Activated CD8-positive, alpha-beta memory T cell treated with anti-CD3 and anti-CD28 coated beads for 1 hour (primary cell): ENCODE results near the gene IKZF3.
"Not testable (repeated sequence)": the region's sequence is repeated elsewhere in the genome, so short reads cannot be mapped to it uniquely, and the experiment has no call there.

Experiments used
- DNase-seq, 2 donors: peaks; one replicate each; pipeline ENCODE4 v3.0.0-alpha.2; 2020; ENCODE audit warnings: low read depth in 1 of 2; ENCODE audit errors: extremely low read depth in 1 of 2

IKZF3 gene

GRCh38 chr17:39861235-39861634, 2.9 kb downstream of the IKZF3 start:
- DNase-seq, result no peak

GRCh38 chr17:39855911-39856649, 8.0 kb downstream of the IKZF3 start:
- not testable (repeated sequence) for DNase-seq

- no peak for DNase-seq
Observed at GRCh38 chr17:39854909-39855308, 9.2 kb downstream of the IKZF3 start.

GRCh38 chr17:39852239-39852638, 11.9 kb downstream of the IKZF3 start:
- no peak for DNase-seq

- DNase-seq, result not testable (repeated sequence)
Observed at GRCh38 chr17:39850186-39850585, 13.9 kb downstream of the IKZF3 start.

GRCh38 chr17:39848600-39848999, 15.5 kb downstream of the IKZF3 start:
- DNase-seq, result no peak

- DNase-seq, result no peak
Observed at GRCh38 chr17:39846205-39846604, 17.9 kb downstream of the IKZF3 start.

- no peak for DNase-seq
Observed at GRCh38 chr17:39845052-39845846, 18.9 kb downstream of the IKZF3 start.

- DNase-seq, result no peak
Observed at GRCh38 chr17:39841134-39841683, 22.9 kb downstream of the IKZF3 start.

GRCh38 chr17:39838784-39839183, 25.3 kb downstream of the IKZF3 start:
- DNase-seq, result no peak

- DNase-seq, result no peak
Observed at GRCh38 chr17:39838057-39838456, 26.1 kb downstream of the IKZF3 start.

- no peak for DNase-seq
Observed at GRCh38 chr17:39836117-39836516, 28.0 kb downstream of the IKZF3 start.

- DNase-seq, result no peak
Observed at GRCh38 chr17:39835038-39835786, 28.9 kb downstream of the IKZF3 start.

- no peak for DNase-seq
Observed at GRCh38 chr17:39834017-39834416, 30.1 kb downstream of the IKZF3 start.

GRCh38 chr17:39831588-39831987, 32.5 kb downstream of the IKZF3 start:
- DNase-seq, result no peak

GRCh38 chr17:39828443-39828842, 35.7 kb downstream of the IKZF3 start:
- DNase-seq, result no peak

GRCh38 chr17:39826334-39826733, 37.8 kb downstream of the IKZF3 start:
- no peak for DNase-seq

GRCh38 chr17:39823407-39824054, 40.6 kb downstream of the IKZF3 start:
- no peak for DNase-seq

GRCh38 chr17:39822051-39822451, 42.1 kb downstream of the IKZF3 start:
- no peak for DNase-seq

- no peak for DNase-seq
Observed at GRCh38 chr17:39820987-39821386, 43.1 kb downstream of the IKZF3 start.

GRCh38 chr17:39820541-39820940, 43.6 kb downstream of the IKZF3 start:
- no peak for DNase-seq
